Omental fat pad (tissue), 4 donors: ENCODE measurements around the gene ZKSCAN4. TPM values are rescaled to one million over a fixed set of nuclear protein-coding genes. Genes with fewer than 3 reads are reported as not detected.

ENCODE experiments used
- ATAC-seq: fragments of 150-250 bp; one replicate; pipeline ENCODE4 v1.9.1; 2016; ENCODE audit warnings: mild to moderate bottlenecking, moderate library complexity; ENCODE audit not compliant: low FRiP score
- DNase-seq: peaks from one replicate; pipeline ENCODE4 v3.0.0-alpha.2; 2019; ENCODE audit warnings: low spot score
- total RNA-seq, 4 donors: library from RNA; depleted of rRNA; stranded (reverse); fragments of >200 nt; gene quantifications; one replicate each; pipeline ENCODE4 v1.1.0, GENCODE V29; 2016
- TF ChIP-seq, protein P1 (sequence below), 3 donors: fragments of 450-650 bp; IDR thresholded peaks; one replicate each; pipeline ENCODE4 v1.5.1; 2016 to 2017; ENCODE audit warnings: antibody characterized with exemption in 3 of 3, mild to moderate bottlenecking in 3 of 3, moderate library complexity in 2 of 3

The ZKSCAN4 gene
- total RNA-seq, 4 donors from 2014 or later: 1.3 to 6.0 (median 3.2) TPM

- DNase-seq: no peak
- TF ChIP-seq, protein P1, sequence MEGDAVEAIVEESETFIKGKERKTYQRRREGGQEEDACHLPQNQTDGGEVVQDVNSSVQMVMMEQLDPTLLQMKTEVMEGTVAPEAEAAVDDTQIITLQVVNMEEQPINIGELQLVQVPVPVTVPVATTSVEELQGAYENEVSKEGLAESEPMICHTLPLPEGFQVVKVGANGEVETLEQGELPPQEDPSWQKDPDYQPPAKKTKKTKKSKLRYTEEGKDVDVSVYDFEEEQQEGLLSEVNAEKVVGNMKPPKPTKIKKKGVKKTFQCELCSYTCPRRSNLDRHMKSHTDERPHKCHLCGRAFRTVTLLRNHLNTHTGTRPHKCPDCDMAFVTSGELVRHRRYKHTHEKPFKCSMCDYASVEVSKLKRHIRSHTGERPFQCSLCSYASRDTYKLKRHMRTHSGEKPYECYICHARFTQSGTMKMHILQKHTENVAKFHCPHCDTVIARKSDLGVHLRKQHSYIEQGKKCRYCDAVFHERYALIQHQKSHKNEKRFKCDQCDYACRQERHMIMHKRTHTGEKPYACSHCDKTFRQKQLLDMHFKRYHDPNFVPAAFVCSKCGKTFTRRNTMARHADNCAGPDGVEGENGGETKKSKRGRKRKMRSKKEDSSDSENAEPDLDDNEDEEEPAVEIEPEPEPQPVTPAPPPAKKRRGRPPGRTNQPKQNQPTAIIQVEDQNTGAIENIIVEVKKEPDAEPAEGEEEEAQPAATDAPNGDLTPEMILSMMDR (IDR thresholded peaks at IDR 0.05): no peak
- ATAC-seq: no peak
Measured at GRCh38 chr6:28226460-28226859, 25.6 kb downstream of the ZKSCAN4 start.

GRCh38 chr6:28225056-28225834 lies 26.8 kb downstream of the ZKSCAN4 start, which contains the start of gene ZSCAN9:
ZSCAN9 (plus strand) TSS chr6:28225275; CDS start chr6:28227085, 1,810 bp downstream.
- TF ChIP-seq, protein P1 (IDR thresholded peaks at IDR 0.05): no peak

DNA sequence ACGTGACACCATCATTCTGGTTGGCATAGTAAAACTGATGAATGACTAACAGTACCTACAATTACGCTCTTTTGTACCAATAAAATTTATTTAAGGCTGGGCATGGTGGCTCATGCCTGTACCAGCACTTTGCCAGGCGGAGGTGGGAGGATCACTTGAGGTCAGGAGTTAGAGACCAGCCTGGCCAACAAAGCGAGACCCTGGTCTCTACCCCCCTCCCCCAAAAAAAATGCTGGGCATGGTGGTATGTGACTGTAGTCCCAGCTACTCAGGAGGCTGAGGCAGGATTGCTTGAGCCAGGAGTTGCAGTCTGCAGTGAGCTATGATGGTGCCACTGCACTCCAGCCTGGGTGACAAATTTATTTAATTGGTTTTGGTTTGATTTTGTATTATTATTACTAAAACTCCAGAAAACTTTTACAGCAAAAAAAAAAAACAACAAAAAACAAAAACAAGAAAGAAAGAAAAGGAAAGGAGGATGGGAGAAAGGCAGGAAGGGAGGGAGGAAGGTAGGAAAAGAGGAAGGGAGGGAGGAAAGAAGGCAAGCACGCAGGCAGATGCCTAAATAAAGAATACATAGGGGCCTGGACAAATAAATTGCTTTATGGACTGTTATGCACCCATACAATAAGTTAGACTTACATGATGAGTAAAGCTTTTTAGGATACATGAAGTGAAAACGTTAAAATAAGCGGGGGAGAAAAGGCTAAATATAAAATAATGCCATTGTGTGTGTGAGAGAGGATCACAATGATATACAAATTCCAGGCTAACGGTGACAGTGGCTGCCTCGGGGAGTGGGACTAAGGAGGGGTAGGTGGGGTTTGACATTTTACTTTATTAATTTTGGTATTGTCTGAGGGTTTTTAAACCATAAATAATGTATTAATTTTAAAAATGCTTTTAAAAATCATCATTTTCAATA lies 27.7 kb downstream of the ZKSCAN4 start:
- peak; percentile 8 for ATAC-seq
- no peak for DNase-seq
- TF ChIP-seq, protein P1 (IDR thresholded peaks at IDR 0.05): no peak

More at GRCh38 chr6:28225056-28225834, 26.8 kb downstream of the ZKSCAN4 start, which contains the start of gene ZSCAN9:
- DNase-seq: peak; percentile 46
- ATAC-seq: peak; percentile 99

- no peak for ATAC-seq
Measured at GRCh38 chr6:28220257-28221133, 31.6 kb downstream of the ZKSCAN4 start.

DNA sequence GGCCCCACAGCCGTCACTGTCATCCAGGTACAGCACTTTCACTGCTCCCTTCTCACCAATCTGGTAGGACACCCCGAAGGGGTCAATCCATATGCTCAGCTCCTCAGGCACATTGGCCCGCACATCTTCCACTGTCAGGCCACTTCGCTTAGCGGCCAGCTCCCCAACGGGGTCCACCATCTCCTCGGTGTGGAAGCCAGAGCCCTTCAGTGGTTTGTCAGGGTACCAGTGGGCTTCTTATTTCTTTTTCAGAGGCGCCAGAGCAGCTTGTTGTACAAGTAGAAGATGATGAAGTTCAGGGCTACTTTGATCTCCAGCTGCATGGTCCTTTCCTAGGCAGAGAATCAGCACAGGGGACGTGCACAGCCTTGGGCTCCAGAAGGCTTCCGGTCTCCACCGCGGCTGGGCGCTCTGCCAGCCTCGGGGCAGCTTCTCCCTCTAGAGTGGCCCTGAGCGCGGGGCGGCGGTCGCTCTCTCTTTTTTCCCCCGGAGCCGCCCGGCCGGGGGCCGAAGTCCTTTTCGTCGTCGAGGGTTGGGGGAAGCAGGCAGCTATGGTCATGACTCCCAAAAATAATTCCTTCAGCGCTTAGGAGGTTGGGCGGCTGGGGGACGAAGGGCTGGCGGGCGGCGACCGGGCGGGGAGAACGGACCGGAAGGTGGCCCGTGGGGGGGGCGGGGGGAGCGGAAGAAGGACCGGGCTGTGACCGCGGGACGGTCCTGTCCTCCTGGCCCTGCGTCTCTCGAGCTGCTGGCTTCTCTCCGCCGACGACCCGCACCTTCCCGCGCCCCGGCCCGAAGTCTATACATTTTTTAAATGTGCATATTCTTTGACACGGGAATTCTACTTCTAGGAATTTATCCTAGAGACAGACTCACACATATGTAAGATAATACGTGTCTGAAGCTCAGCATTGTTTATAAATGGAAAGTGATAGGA lies 33.5 kb downstream of the ZKSCAN4 start:
- DNase-seq (peak; percentile 28), ATAC-seq (peak; percentile 54)
- TF ChIP-seq, protein P1 (IDR thresholded peaks at IDR 0.05): no peak

More at GRCh38 chr6:28220257-28221133, 31.6 kb downstream of the ZKSCAN4 start:
- TF ChIP-seq, protein P1 (IDR thresholded peaks at IDR 0.05): no peak
- DNase-seq: no peak
